MM.1S (cell line): ENCODE measurements around the gene KLRF2.

Source experiments
- CTCF ChIP-seq: fragments of 300-600 bp; sonication (generic); IDR thresholded peaks from 2 replicates; pipeline ENCODE4 v1.5.1; 2016; ENCODE audit warnings: antibody characterized with exemption, low read length, mixed read lengths
- EZH2 ChIP-seq: fragments of 300-600 bp; sonication (generic); optimal IDR thresholded peaks from 2 replicates; pipeline ENCODE3; 2017; ENCODE audit warnings: low read depth, mild to moderate bottlenecking, antibody characterized with exemption, low read length, mixed read lengths

- TF ChIP-seq EZH2: no peak
- no peak for TF ChIP-seq CTCF
Observed at GRCh38 chr12:9900930-9901329, 19.6 kb downstream of the KLRF2 start.
